NCI-H526 treated with DMSO at 0.1 percent for 48 hours (cell line): ENCODE measurements around the gene CNPY4.
"Not testable (repeated sequence)": the region's sequence is repeated elsewhere in the genome, so short reads cannot be mapped to it uniquely, and the experiment has no call there.

Source experiments
- DNase-seq: peaks from one replicate; lab custom pipeline; 2025; lab: John Stamatoyannopoulos, UW

The CNPY4 gene

GRCh38 chr7:100119970-100120732 lies 717 bp downstream of the CNPY4 start:
- DNase-seq = peak; percentile 65

GRCh38 chr7:100120733-100121036 lies 1.3 kb downstream of the CNPY4 start:
- DNase-seq = no peak

- peak; percentile 72 for DNase-seq
Observed at GRCh38 chr7:100122067-100122466, 2.6 kb downstream of the CNPY4 start.

- no peak for DNase-seq
Observed at GRCh38 chr7:100122568-100122967, 3.1 kb downstream of the CNPY4 start.

GRCh38 chr7:100124301-100125230 lies 5.1 kb downstream of the CNPY4 start:
- no peak for DNase-seq

GRCh38 chr7:100126239-100126930 lies 7.0 kb downstream of the CNPY4 start:
- DNase-seq = no peak

GRCh38 chr7:100126931-100127865 lies 7.8 kb downstream of the CNPY4 start, which contains the start of gene MBLAC1:
TSS of gene MBLAC1 (plus strand) at chr7:100126967. CDS start at chr7:100127396, 429 bp downstream.
- DNase-seq = peak; percentile 87

GRCh38 chr7:100127866-100128636 lies 8.6 kb downstream of the CNPY4 start:
- no peak for DNase-seq

GRCh38 chr7:100128637-100128963 lies 9.2 kb downstream of the CNPY4 start:
- no peak for DNase-seq

- DNase-seq = not testable (repeated sequence)
Observed at GRCh38 chr7:100130220-100130607, 10.8 kb downstream of the CNPY4 start.

GRCh38 chr7:100130608-100131453 lies 11.4 kb downstream of the CNPY4 start:
- peak; percentile 66 for DNase-seq

- no peak for DNase-seq
Observed at GRCh38 chr7:100132126-100132525, 12.7 kb downstream of the CNPY4 start.

- peak; percentile 66 for DNase-seq
Observed at GRCh38 chr7:100132697-100133151, 13.3 kb downstream of the CNPY4 start.

- DNase-seq = no peak
Observed at GRCh38 chr7:100137851-100138760, 18.7 kb downstream of the CNPY4 start.

- no peak for DNase-seq
Observed at GRCh38 chr7:100141555-100141949, 22.1 kb downstream of the CNPY4 start.

- no peak for DNase-seq
Observed at GRCh38 chr7:100142461-100142860, 23.0 kb downstream of the CNPY4 start.

- not testable (repeated sequence) for DNase-seq
Observed at GRCh38 chr7:100146350-100146749, 26.9 kb downstream of the CNPY4 start.

GRCh38 chr7:100147278-100147677 lies 27.8 kb downstream of the CNPY4 start:
- DNase-seq = no peak

- no peak for DNase-seq
Observed at GRCh38 chr7:100148225-100148558, 28.8 kb downstream of the CNPY4 start.
